Pancreas (tissue), 10 donors: Measurements from ENCODE around the gene CEL. TPM values are rescaled to one million over a fixed set of nuclear protein-coding genes. Genes with fewer than 3 reads are reported as not detected.
A peak's percentile ranks its signal among the peaks of the same experiment; 100 is the strongest.

Source experiments
- ATAC-seq, 4 donors: fragments of 200-7000 bp; cut with Tn5 transposase; one replicate each; pipeline versions ENCODE4 v1.8.0 to v1.9.1; 2020; ENCODE audit warnings: mild to moderate bottlenecking in 4 of 4, moderate library complexity in 4 of 4
- DNase-seq, 6 donors: peaks; one replicate each; pipeline ENCODE4 v3.0.0-alpha.2; 2020
- FAIRE-seq: peaks from 2 replicates; lab custom pipeline; 2012; peaks lifted over from hg19 to GRCh38; lab: Jason Lieb, UNC
- H3K27ac ChIP-seq, 4 donors: fragments of 200-600 bp; sonication (generic); 1 replicate in 3 of 4; 2 replicates in 1 of 4; pipeline versions ENCODE4 v1.5.0 to v1.8.0; 2020
- H3K27me3 ChIP-seq, 4 donors: fragments of 200-600 bp; one replicate each; pipeline ENCODE4 v1.8.0; 2021
- H3K36me3 ChIP-seq, 3 donors: fragments of 200-600 bp; sonication (generic) in 1 of 3; one replicate each; pipeline versions ENCODE4 v1.5.0 to v1.8.0; 2020 to 2021
- H3K4me1 ChIP-seq, 3 donors: fragments of 200-600 bp; one replicate each; pipeline ENCODE4 v1.8.0; 2021
- H3K4me3 ChIP-seq, 4 donors: fragments of 200-600 bp; sonication (generic) in 2 of 4; one replicate each; pipeline versions ENCODE4 v1.5.0 to v1.8.0; 2020 to 2021
- H3K9me3 ChIP-seq, 4 donors: fragments of 200-600 bp; one replicate each; pipeline ENCODE4 v1.8.0; 2021
- WGBS, 2 donors: extraction: QIAGEN DNeasy Blood & Tissue Kit; methylation state at CpG; one replicate each; pipeline ENCODE4 v1.1.7; 2013; 5-methylcytosine and 5-hydroxymethylcytosine counted together
- intact Hi-C, 3 donors: fragments of 100-400 bp; cut with DNase I; formaldehyde crosslinking; loops; one replicate each; pipeline versions ENCODE4 v1.11.1 to v1.14.2; 2022
- polyA plus RNA-seq, 2 donors: library from polyadenylated mRNA; stranded (reverse); fragments of 200-250 nt; gene quantifications; one replicate each; pipeline ENCODE4 v1.2.3, GENCODE V29; 2013
- total RNA-seq, 6 donors: library from RNA; stranded (reverse); fragmentation: NEBNext Ultra II Directional in 4 of 6; extraction: Animal tissue kit (Norgen Biotek cat#: 25700) in 4 of 6; gene quantifications; one replicate each; pipeline versions ENCODE4 v1.2.1 to v1.2.4, GENCODE V29; 2021 to 2023
- TF ChIP-seq, protein P1 (sequence below), 4 donors: fragments of 200-600 bp; sonication (generic) in 3 of 4; IDR thresholded peaks; one replicate each; pipeline versions ENCODE4 v1.5.0 to v1.8.0; 2021; ENCODE audit warnings: antibody characterized with exemption in 4 of 4
- donor health status: healthy with polysubstance abuse.
- donor health status: DM: no; HTN: no; CAD: no; lungs with moderate emphysema.
- donor health status: DM: no; HTN: no; CAD: no.
- donor health status: control.
- donor health status: control.
- donor health status: Bipolar disorder and iron deficiency.
- donor health status: DM: yes; HTN: yes; CAD: no.
- donor health status: DM: no; HTN: no; CAD: no.
- donor health status: DM: no; HTN: no; CAD: no.
- donor health status: DM: yes; HTN: yes; CAD: no.

The CEL gene
- total and polyA plus RNA-seq, 8 donors, result 2,560 to 24,413 (median 16,465) TPM

DNA sequence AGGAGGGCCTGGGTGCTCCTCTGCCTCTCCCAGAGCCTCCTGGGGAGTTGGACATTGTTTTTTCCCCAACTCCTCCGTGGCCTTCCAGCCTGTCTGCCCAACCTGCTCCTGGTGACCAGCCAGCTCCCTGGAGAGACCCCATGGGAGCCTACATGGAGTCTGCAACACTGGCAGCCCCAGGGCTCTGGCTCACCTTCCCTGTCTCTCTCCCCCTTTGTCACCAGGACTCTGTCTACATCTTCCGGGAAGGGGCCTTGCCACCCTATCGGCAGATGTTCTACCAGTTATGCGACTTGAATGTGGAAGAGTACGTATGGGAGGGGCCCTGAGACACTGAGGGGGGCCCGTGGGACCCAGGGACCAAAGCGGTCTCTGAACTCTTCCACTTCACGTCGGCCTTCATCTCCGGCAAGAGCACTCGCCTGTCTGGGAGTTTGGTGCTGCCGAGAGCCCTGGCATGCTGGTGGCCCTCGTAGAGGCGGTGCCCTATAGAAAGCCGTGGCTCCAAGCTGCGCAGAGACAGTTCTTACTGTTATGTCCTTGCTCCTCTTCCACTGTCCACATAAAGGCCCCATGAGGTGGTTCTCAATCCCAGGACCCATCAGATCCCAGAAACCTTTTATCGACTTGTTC, 5.9 kb upstream of the CEL start:
- H3K4me3 ChIP-seq, result no peak overlapping the region
- no peak for ATAC-seq
- no peaks in the 10 kb centered on the region for H3K27me3 ChIP-seq
- DNase-seq, result peak in 1 of 6 donors; percentile 26
- intact Hi-C loops, result no loop called here
- H3K36me3 ChIP-seq, result peaks cover 0 to 21% (median 5%) of the 10 kb centered on the region in 3 donors
- TF ChIP-seq, protein P1, sequence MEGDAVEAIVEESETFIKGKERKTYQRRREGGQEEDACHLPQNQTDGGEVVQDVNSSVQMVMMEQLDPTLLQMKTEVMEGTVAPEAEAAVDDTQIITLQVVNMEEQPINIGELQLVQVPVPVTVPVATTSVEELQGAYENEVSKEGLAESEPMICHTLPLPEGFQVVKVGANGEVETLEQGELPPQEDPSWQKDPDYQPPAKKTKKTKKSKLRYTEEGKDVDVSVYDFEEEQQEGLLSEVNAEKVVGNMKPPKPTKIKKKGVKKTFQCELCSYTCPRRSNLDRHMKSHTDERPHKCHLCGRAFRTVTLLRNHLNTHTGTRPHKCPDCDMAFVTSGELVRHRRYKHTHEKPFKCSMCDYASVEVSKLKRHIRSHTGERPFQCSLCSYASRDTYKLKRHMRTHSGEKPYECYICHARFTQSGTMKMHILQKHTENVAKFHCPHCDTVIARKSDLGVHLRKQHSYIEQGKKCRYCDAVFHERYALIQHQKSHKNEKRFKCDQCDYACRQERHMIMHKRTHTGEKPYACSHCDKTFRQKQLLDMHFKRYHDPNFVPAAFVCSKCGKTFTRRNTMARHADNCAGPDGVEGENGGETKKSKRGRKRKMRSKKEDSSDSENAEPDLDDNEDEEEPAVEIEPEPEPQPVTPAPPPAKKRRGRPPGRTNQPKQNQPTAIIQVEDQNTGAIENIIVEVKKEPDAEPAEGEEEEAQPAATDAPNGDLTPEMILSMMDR (IDR thresholded peaks at IDR 0.05), result no peak
- WGBS, 2 donors, result 88 to 91% methylated on average over 17 of the region's 17 CpGs
- H3K27ac ChIP-seq, result peak overlapping the region in 3 of 4 donors; percentile 65 to 79 (median 68)
- H3K4me1 ChIP-seq, result peaks cover 25 to 73% (median 55%) of the 10 kb centered on the region in 3 donors
- FAIRE-seq, result no peak
- H3K9me3 ChIP-seq, result no peaks in the 10 kb centered on the region

DNA sequence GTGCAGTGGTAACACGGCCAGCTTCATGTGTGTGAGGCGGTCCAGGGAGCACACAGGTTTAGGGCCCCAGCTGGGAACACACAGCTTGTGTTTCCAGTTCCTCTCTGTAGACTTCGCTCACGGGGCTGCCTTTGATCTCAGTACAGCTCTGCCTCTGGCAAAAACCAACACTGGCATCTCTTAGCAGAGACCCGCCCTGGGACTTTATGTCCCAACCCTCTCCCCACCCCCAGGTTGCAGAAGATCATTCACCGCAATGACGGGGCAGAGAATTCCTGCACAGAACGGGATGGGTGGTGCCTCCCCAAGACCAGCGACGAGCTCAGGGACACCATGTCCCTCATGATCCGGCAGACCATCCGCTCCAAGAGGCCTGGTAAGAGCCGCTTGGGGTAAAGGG, 5.2 kb upstream of the CEL start:
- intact Hi-C loops, result no loop called here
- H3K9me3 ChIP-seq, result no peaks in the 10 kb centered on the region
- H3K27ac ChIP-seq, result peak overlapping the region in 1 of 4 donors; percentile 47
- TF ChIP-seq, protein P1 (IDR thresholded peaks at IDR 0.05), result no peak
- peaks cover 0 to 15% (median under 1%) of the 10 kb centered on the region in 3 donors for H3K36me3 ChIP-seq
- 73 to 83% methylated on average over 13 of the region's 13 CpGs for WGBS, 2 donors
- DNase-seq, result peak in 3 of 6 donors; percentile 28 to 63 (median 43)
- H3K4me3 ChIP-seq, result no peak overlapping the region
- no peak for FAIRE-seq
- ATAC-seq, result no peak
- no peaks in the 10 kb centered on the region for H3K27me3 ChIP-seq
- H3K4me1 ChIP-seq, result peaks cover 25 to 67% (median 49%) of the 10 kb centered on the region in 3 donors

DNA sequence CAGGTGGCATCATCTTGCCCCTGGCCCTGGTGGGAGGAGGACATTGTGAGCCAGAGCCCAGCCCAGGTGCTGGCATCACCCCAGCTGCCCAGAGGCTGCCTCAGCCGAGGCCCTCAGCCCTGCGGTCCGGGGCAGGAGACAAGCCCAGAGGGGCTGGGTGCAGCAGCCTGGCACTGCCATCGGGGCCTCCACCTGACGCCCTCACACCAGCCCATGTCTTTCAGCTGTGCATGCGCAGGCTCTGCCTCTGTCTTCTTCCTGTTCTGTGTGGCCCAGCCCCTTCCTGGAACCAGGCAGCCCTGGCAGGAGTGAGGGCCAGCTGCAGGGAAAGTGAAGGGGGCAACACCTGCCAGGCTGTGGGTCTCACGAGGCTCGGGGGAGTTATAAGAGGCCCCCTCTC, 4.8 kb upstream of the CEL start:
- Histone ChIP-seq H3K9me3 (no peaks in the 10 kb centered on the region), H3K4me1 (peaks cover 25 to 62% (median 45%) of the 10 kb centered on the region in 3 donors), H3K4me3 (no peak overlapping the region), H3K36me3 (peaks cover 0 to 11% (median 0%) of the 10 kb centered on the region in 3 donors), H3K27me3 (no peaks in the 10 kb centered on the region), H3K27ac (peak overlapping the region in 1 of 4 donors; percentile 47)
- ATAC-seq (peak in 1 of 4 donors; percentile 4), FAIRE-seq (no peak), DNase-seq (peak; percentile 52 to 80 (median 66))
- intact Hi-C loops, result no loop called here
- 46 to 67% methylated on average over 8 of the region's 8 CpGs for WGBS, 2 donors
- TF ChIP-seq, protein P1 (IDR thresholded peaks at IDR 0.05), result no peak

DNA sequence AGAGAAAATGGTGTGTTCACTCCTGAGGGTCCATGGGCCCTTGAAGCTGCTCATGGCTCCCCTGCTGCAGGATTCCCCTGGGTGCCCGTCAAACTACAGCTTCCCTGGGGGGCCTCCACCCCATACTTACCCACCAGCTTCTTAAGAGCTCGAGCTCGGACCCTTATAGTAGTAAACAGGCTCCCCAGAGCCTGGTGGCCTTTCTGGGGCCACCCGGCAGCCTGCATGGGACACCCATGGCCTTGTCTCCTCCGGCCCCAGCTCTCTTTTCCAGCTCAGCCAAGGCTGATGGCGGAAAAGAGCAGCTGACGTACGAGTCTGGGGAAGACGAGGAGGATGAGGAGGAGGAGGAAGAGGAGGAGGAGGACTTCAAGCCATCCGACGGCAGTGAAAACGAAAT, 4.2 kb upstream of the CEL start:
- Histone ChIP-seq H3K4me1 (peaks cover 25 to 60% (median 45%) of the 10 kb centered on the region in 3 donors), H3K4me3 (no peak overlapping the region), H3K27me3 (no peaks in the 10 kb centered on the region), H3K36me3 (peaks cover 0 to 8% (median 0%) of the 10 kb centered on the region in 3 donors), H3K27ac (peak overlapping the region in 1 of 4 donors; percentile 47), H3K9me3 (no peaks in the 10 kb centered on the region)
- WGBS, 2 donors, result 91 to 92% methylated on average over 12 of the region's 12 CpGs
- ATAC-seq (no peak), DNase-seq (peak in 1 of 6 donors; percentile 16), FAIRE-seq (no peak)
- TF ChIP-seq, protein P1 (IDR thresholded peaks at IDR 0.05), result no peak
- intact Hi-C loops, result no loop called here

DNA sequence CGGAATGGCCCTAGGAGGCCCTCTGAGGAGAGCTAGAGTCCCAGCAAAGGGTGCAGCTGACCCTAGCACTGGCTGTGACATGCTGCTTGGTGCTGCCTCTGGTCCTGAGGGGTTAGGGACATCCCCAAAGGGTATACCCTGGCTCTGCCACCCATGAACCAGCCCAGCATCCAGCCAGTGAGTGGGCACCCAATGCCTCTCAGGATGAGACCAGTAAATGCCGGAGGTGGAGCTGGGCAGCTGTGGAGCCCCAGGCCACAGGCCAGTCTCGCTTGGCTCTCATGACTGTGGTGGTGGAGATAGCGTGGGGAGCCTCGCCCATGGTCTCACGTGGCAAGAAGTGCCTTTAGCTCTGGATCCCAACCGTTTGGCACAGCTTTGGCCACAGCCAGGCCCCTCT, 3.7 kb upstream of the CEL start:
- Histone ChIP-seq H3K36me3 (peaks cover 0 to 7% (median 0%) of the 10 kb centered on the region in 3 donors), H3K27me3 (no peaks in the 10 kb centered on the region), H3K9me3 (no peaks in the 10 kb centered on the region), H3K4me3 (no peak overlapping the region), H3K4me1 (peaks cover 25 to 58% (median 45%) of the 10 kb centered on the region in 3 donors), H3K27ac (peak overlapping the region in 2 of 4 donors; percentile 33 to 47)
- DNase-seq (peak in 2 of 6 donors; percentile 53 to 68), FAIRE-seq (no peak), ATAC-seq (no peak)
- TF ChIP-seq, protein P1 (IDR thresholded peaks at IDR 0.05), result no peak
- intact Hi-C loops, result no loop called here
- 48 to 52% methylated on average over 7 of the region's 7 CpGs for WGBS, 2 donors
